SK-N-SH treated with all-trans-retinoic acid at 6 μM for 48 hours (cell line): Measurements from ENCODE around the gene F2.

Source experiments
- ATAC-seq: fragments of 200-7000 bp; cut with Tn5 transposase; 3 replicates; pipeline ENCODE4 v1.9.1; 2020; ENCODE audit warnings: mild to moderate bottlenecking, moderate library complexity
- ARNTL ChIP-seq: fragments of 450-650 bp; formaldehyde crosslinking; IDR thresholded peaks from 2 replicates; pipeline ENCODE4 v1.5.0; 2020; ENCODE audit warnings: low read depth, mild to moderate bottlenecking, moderate library complexity, borderline replicate concordance
- CSDC2 ChIP-seq: fragments of 250-450 bp; sonication (Bioruptor Pico); IDR thresholded peaks from 2 replicates; pipeline ENCODE4 v1.5.0; 2020; ENCODE audit warnings: mild to moderate bottlenecking, moderate library complexity
- CSRNP3 ChIP-seq: fragments of 250-450 bp; sonication (Bioruptor Pico); IDR thresholded peaks from 2 replicates; pipeline ENCODE4 v1.5.1; 2021; ENCODE audit warnings: mild to moderate bottlenecking, moderate library complexity
- ESRRG ChIP-seq: fragments of 250-450 bp; sonication (Bioruptor Pico); IDR thresholded peaks from 2 replicates; pipeline ENCODE4 v1.6.1; 2021; ENCODE audit warnings: mild to moderate bottlenecking
- GLIS3 ChIP-seq: fragments of 250-450 bp; sonication (Bioruptor Pico); IDR thresholded peaks from 2 replicates; pipeline ENCODE4 v1.5.0; 2020; ENCODE audit warnings: mild to moderate bottlenecking, moderate library complexity
- ISL1 ChIP-seq: fragments of 250-450 bp; sonication (Bioruptor Pico); IDR thresholded peaks from 2 replicates; pipeline ENCODE4 v2.1.2; 2022; ENCODE audit warnings: mild to moderate bottlenecking, moderate library complexity
- OSR1 ChIP-seq: fragments of 250-450 bp; sonication (Bioruptor Pico); IDR thresholded peaks from 2 replicates; pipeline ENCODE4 v1.8.0; 2022; ENCODE audit warnings: moderate library complexity, mild to moderate bottlenecking, inconsistent platforms
- POU6F1 ChIP-seq: fragments of 250-450 bp; sonication (Bioruptor Pico); IDR thresholded peaks from 2 replicates; pipeline ENCODE4 v1.8.0; 2021; ENCODE audit warnings: low read depth, mild to moderate bottlenecking, moderate library complexity, borderline replicate concordance
- PPARA ChIP-seq: fragments of 250-450 bp; sonication (Bioruptor Pico); IDR thresholded peaks from 2 replicates; pipeline ENCODE4 v1.5.0; 2020; ENCODE audit warnings: mild to moderate bottlenecking, borderline replicate concordance
- RARB ChIP-seq: fragments of 250-450 bp; sonication (Bioruptor Pico); IDR thresholded peaks from 2 replicates; pipeline ENCODE4 v1.8.0; 2021; ENCODE audit warnings: mild to moderate bottlenecking, moderate library complexity
- TCF4 ChIP-seq: fragments of 250-450 bp; sonication (Bioruptor Pico); IDR thresholded peaks from 2 replicates; pipeline ENCODE4 v1.8.0; 2021; ENCODE audit warnings: mild to moderate bottlenecking, moderate library complexity, borderline replicate concordance
- TOX ChIP-seq: fragments of 250-450 bp; sonication (Bioruptor Pico); IDR thresholded peaks from 2 replicates; pipeline ENCODE4 v1.8.0; 2021; ENCODE audit warnings: mild to moderate bottlenecking, moderate library complexity, borderline replicate concordance
- TSHZ2 ChIP-seq: fragments of 250-450 bp; sonication (Bioruptor Pico); IDR thresholded peaks from 2 replicates; pipeline ENCODE4 v1.5.0; 2020; ENCODE audit warnings: mild to moderate bottlenecking, moderate library complexity
- ZC3H10 ChIP-seq: fragments of 250-450 bp; sonication (Bioruptor Pico); IDR thresholded peaks from 2 replicates; pipeline ENCODE4 v1.5.1; 2021; ENCODE audit warnings: mild to moderate bottlenecking, moderate library complexity
- ZFP30 ChIP-seq: fragments of 450-650 bp; formaldehyde crosslinking; IDR thresholded peaks from 2 replicates; pipeline ENCODE4 v1.5.0; 2022; ENCODE audit warnings: mild to moderate bottlenecking, moderate library complexity
- ZNF70 ChIP-seq: fragments of 450-650 bp; formaldehyde crosslinking; IDR thresholded peaks from 2 replicates; pipeline ENCODE4 v1.5.0; 2020; ENCODE audit warnings: mild to moderate bottlenecking, moderate library complexity
- ZNF8 ChIP-seq: fragments of 450-650 bp; formaldehyde crosslinking; IDR thresholded peaks from 2 replicates; pipeline ENCODE4 v1.5.0; 2020; ENCODE audit warnings: mild to moderate bottlenecking, moderate library complexity
- TF ChIP-seq, protein P1 (sequence below): fragments of 250-450 bp; sonication (Bioruptor Pico); IDR thresholded peaks from 2 replicates; pipeline ENCODE4 v1.8.0; 2020; ENCODE audit warnings: mild to moderate bottlenecking, moderate library complexity, borderline replicate concordance

The F2 gene

DNA sequence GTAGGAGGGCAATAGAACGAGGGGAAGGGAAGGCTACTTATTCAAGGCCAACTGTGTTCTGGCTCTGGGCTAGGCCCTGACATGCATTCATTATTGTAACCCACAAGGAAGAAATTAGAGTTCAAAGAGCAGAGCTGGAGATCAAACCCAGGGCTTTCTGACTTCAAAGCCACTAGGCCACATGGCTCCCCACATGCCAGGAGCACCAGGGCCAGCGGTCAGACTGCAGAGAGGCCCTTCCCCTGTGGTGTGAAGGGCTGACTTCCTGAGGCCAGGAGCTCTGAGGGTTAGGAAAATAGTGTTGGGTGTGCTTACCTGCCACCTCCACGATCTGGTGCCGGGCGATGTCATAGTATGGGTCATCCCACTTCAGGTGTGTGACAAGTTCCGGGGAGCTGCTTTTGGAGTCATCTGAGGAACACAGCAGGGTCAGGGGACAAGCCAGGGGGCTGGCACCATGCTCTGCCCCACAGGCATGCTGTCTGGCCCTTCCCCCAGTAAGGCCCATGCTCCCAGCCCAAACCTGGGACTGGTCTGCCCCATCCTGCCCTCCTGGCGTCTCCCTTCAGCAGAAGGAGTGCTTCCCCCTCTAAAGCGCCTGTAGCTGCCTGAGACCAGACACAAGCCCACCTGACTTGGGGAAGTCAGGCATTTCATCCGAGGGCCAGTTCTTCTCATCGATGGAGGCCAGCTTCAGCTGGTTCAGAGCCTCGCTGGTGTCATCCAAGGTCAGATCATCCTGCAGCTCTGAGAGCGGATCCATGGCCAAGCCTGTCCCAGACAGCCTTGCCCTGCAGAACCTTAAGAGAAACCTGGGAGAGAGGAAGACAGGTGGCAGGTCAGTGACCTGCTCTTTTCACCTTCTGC, 23.4 kb upstream of the F2 start:
- TF ChIP-seq OSR1 (CRISPR knock-in tag) (no peak), RARB (CRISPR knock-in tag) (no peak), GLIS3 (CRISPR knock-in tag) (no peak), ZC3H10 (CRISPR knock-in tag) (no peak), ZNF70 (CRISPR knock-in tag) (no peak), TCF4 (no peak), ZNF8 (CRISPR knock-in tag) (no peak), CSRNP3 (CRISPR knock-in tag) (no peak), ZFP30 (CRISPR knock-in tag) (no peak), ESRRG (CRISPR knock-in tag) (no peak)
- TF ChIP-seq, protein P1, sequence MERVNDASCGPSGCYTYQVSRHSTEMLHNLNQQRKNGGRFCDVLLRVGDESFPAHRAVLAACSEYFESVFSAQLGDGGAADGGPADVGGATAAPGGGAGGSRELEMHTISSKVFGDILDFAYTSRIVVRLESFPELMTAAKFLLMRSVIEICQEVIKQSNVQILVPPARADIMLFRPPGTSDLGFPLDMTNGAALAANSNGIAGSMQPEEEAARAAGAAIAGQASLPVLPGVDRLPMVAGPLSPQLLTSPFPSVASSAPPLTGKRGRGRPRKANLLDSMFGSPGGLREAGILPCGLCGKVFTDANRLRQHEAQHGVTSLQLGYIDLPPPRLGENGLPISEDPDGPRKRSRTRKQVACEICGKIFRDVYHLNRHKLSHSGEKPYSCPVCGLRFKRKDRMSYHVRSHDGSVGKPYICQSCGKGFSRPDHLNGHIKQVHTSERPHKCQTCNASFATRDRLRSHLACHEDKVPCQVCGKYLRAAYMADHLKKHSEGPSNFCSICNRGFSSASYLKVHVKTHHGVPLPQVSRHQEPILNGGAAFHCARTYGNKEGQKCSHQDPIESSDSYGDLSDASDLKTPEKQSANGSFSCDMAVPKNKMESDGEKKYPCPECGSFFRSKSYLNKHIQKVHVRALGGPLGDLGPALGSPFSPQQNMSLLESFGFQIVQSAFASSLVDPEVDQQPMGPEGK: no peak
- no peak for ATAC-seq

GRCh38 chr11:46696212-46696558, 22.8 kb upstream of the F2 start:
- TF ChIP-seq ZFP30 (CRISPR knock-in tag): no peak
- no peak for TF ChIP-seq ARNTL (CRISPR knock-in tag)
- TF ChIP-seq CSRNP3 (CRISPR knock-in tag): no peak
- no peak for TF ChIP-seq CSDC2 (CRISPR knock-in tag)
- TF ChIP-seq, all 23 proteins: peak for 0
- ATAC-seq: no peak

GRCh38 chr11:46697303-46697702, 21.7 kb upstream of the F2 start:
- ATAC-seq: no peak

More at GRCh38 chr11:46697303-46697702, 21.7 kb upstream of the F2 start:
- no peak for TF ChIP-seq POU6F1 (CRISPR knock-in tag)
- no peak for TF ChIP-seq ZNF70 (CRISPR knock-in tag)
- no peak for TF ChIP-seq ZNF8 (CRISPR knock-in tag)
- TF ChIP-seq ISL1: no peak
- no peak for TF ChIP-seq PPARA (CRISPR knock-in tag)
- TF ChIP-seq, protein P1: no peak
- no peak for TF ChIP-seq TOX (CRISPR knock-in tag)
- TF ChIP-seq ESRRG (CRISPR knock-in tag): no peak
- TF ChIP-seq OSR1 (CRISPR knock-in tag): no peak
- no peak for TF ChIP-seq ZFP30 (CRISPR knock-in tag)
- TF ChIP-seq ARNTL (CRISPR knock-in tag): no peak
- TF ChIP-seq GLIS3 (CRISPR knock-in tag): no peak
- TF ChIP-seq RARB (CRISPR knock-in tag): no peak
- no peak for TF ChIP-seq TSHZ2 (CRISPR knock-in tag)
